COR-L47 (cell line): ENCODE data around the gene SKI.

Experiments used
- DNase-seq: peaks from one replicate; lab custom pipeline; 2025; lab: John Stamatoyannopoulos, UW

SKI gene

DNA sequence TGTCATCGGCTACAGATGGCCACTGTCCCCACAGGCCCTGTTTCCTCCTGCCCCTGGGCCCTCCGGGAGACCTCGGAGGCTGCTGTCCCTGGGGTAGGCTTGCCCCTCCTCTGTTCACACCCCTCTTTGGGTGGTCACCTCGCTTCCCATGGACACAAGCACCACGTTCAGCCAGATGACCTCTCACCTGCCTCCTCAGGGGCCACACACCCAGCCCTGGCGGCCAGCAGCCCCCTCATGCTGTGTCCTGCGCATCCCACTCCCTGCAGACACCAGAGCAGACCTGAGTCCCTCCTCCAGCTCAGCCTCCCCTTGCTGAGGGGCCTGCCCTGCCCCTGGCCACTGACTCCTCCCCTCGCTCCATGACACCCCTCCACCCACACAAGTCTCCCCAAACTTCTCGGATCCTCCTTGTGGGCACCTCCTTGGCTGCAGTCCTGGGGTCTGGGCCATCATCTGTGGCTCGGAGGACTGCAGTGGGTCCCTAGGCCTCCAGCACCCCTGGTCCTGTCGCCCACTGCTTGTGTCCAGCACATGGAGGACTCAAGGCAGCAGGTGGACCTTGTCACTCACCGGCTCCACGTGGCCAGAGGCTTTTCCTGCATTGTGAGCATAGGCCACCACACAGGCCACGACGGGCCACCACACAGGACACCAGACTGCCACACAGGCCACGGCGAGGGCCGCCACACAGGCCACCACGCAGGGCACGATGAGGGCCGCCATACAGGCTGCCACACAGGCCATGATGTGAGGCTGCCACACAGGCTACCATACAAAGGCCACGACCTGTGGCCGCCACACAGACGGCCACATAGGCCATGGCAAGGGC is 112.2 kb downstream of the SKI start:
- DNase-seq: no peak

DNA sequence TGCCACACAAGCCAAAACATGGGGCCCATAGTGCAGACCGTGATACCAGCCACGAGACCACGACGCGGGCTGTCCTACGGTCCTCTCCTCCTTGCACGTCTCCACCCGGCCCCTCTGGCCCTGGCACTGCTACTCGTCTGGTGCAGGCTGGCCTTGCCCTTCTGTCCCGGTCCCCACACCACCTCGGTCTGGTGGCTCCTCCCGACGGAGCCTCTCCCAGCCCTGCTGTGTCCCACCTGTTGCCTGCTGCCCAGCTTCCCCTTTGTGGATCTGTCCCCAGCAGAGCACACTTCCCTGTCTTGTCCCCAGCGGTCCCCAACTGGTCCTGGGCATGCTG is 112.8 kb downstream of the SKI start:
- DNase-seq: no peak

DNA sequence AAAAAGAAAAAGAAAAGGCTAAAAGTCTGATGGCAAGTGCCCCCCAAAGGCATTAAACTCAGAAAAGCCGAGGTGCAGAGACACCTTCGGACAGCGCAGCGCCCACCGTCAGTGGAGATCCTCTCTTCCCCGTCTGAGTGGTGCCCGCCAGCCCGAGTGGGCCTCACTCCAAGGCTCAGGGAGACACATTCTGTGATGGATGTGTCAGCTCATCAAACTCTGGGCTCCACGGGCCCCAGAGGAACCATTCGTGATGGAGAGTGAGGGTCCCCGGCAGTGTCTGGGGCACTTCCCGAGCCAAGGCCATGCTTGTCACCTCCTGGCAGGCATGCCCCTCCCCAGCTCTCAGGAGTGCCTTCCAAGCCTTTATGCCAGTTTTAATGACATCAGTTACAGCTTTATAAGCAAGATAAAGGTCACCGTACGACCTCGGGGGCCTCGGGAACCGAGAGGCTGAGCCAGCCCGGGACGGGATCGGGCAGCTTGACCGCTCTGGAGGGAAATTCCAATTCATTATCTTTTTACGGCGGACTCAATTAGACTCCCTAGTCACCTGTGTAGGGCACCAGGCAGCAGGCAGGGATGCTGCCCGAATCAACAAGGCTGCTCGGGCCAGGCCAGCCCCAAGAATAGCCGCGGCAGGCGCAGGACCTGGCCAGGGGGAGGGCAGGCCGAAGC is 113.7 kb downstream of the SKI start:
- no peak for DNase-seq

GRCh38 chr1:2342384-2343022 is 114.4 kb downstream of the SKI start:
- no peak for DNase-seq

DNA sequence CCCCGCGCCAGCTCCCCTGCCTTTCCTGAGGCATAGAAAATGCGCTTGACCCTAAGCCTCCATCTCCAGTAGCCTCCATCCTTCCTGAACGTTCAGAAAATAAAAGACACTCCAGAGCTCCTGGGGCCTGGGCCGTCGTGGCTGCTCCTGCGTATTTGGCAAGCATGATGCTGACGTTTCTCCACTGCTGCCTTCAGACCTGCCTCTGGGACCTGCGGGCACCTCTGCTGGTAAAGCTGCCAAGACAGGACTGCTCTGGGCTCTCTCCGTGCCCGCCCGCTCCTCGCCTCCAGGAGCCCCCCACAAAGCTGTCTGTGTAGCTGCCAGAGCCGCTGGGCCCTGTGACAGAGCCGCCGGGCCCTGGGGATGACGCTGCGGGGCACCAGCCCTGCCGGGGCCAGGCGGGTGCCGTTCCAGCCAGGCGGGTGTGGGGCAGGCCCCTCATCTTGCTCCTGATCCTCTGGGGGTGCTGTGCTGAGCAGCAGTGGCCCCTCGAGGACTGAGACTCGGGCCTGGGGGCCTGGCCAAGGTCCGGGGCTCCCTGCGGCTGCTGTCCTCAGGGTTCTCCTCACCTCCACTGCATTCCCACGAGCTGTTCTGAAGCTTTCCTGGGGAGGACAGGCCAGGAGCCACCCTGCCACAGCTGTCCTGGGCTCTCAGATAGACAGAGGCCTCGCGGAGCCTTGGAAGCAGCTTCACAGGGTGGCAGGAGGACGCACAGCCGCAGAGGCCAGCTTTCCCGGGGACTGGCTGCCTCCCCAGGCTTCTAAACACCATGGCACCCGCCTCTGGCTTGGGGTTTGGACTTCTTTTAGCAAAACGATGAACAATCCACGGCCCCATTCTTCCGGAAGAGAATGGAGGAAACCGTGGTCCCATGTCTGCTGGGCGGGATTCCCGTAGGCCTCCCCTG is 115.2 kb downstream of the SKI start:
- no peak for DNase-seq

DNA sequence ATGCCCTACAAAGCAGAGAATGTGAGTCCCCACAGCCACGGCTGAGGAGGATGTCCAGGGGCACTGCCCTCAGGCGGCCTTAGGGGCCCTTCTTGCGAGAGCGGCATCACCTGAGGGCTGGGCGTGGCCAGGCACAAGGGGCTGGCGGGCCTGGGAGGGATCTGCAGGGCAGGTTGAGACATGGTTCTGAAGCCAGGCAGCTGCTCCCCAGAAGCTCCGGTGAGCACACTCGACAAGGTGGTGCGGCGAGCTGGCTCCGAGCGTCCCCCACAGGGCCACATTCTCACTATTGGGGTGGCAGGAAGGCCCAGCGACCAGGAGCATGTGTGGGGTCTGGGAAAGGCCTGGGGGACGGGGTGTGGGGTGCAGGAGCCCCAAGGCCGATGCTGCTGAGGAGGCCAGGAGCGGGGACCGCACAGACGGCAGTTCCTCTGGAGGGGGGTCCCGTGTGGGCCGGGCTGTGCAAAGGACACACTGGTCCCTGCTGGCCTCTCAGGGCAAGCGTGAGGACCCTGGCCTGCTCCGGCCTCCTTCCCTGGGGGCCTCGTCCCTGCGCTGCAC is 116.1 kb downstream of the SKI start:
- DNase-seq: no peak

DNA sequence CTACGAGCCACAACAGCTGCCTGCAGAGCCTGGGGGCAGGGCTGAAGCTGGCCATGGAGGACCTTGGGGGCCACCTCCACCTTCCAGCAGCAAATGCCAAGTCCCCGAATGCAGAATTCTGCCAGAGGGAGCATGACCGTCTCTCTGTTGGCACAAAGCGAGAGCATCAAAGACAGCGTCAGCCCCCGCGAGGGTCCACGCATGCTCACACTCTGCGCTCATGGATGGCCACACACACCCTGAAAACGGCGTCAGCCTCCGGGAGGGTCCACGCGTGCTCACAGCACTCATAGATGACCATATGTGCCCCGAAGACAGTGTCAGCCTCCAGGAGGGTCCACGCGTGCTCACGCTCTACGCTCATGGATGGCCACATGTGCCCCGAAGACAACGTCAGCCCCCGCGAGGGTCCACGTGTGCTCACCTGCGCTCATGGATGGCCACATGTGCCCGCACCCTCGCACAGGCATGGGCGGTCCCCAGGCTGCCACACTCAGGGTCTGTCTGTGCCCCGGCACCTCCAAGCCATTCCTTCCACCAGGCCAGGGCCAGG is 116.7 kb downstream of the SKI start:
- no peak for DNase-seq

GRCh38 chr1:2345297-2346075 is 117.4 kb downstream of the SKI start:
- DNase-seq: no peak

- no peak for DNase-seq
Observed at GRCh38 chr1:2346691-2347408, 118.7 kb downstream of the SKI start.

- DNase-seq: no peak
Observed at GRCh38 chr1:2347409-2347785, 119.3 kb downstream of the SKI start.

- no peak for DNase-seq
Observed at GRCh38 chr1:2347896-2348295, 119.8 kb downstream of the SKI start.

DNA sequence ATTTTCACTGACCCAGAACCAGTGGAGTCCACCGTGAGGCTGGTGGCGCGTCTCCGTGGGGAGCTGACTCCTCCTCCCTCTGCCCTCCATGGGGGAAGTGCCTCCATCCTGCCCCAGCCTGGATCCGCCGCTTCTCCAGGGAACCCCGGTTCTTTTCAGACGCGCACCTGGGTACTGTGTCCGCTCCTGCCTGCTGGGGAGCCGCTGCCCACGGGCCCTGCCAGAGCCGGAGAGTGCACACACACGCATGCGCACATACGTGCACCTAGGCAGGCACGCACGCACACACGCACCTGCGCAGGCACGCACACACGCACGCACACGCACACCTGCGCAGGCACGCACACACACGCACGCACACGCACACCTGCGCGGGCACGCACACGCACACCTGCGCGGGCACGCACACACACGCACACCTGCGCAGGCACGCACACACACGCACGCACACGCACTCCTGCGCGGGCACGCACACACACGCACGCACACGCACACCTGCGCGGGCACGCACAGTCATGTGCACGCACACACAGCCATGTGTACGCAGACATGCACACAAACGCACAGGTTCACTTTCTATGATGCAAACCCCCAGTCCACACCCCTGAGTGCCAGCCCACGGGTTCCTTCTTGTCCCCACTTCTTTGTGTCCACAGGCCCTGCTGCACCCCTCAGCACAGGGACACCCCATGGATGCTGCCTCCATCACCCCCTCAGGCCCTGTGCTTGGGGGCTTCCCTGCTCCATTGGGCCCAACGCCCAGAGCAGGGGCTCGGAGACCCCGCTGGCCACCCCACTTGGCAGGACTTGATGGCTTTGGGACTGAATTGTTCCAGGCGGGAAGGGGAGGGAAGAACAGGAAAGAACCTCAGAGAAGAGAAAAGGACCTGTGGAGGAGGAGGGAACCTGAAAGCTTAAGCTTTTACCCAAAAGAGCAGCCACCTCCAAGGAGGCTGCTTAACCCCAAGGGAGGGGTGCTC is 120.5 kb downstream of the SKI start:
- no peak for DNase-seq

DNA sequence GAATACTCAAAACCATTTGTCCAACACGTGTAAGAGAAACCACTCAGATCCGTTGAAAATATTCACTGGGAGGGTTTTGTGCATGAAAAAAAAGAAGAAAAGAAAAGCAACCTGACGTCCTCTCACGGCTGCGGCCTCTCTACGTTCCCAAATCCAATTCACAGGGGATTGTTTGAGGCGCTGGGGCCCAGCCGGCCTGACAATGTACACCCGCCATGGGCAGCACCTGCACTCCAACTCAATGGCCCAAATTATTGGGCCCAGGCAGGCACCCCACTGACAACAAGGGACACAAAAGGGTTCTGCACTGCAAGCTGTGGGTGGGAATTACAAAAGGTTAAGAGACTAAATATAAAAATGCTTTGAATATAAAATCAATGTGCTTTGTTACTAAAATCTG is 121.7 kb downstream of the SKI start:
- DNase-seq: no peak

DNA sequence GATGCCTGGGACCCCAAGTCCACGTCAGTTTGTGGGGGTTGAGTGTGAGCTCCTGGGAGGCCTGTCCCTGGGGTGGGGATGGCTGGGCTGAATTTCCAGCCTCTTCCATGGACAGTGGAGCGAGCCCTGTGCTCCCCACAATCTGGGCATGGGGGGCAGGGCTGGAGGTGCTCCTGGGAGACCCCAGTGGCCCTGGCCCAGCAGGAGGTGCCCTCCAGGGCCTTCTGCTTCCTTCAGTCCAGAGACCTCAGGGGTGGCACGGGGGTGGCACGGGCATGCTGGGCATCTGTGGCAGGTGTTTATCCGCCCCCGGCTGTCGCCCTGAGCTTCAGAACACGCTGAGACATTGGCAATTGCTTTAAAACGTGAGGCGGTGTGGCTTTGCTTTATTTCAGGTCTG is 122.4 kb downstream of the SKI start:
- DNase-seq: no peak

GRCh38 chr1:2350911-2351655 is 123.0 kb downstream of the SKI start:
- DNase-seq: no peak

DNA sequence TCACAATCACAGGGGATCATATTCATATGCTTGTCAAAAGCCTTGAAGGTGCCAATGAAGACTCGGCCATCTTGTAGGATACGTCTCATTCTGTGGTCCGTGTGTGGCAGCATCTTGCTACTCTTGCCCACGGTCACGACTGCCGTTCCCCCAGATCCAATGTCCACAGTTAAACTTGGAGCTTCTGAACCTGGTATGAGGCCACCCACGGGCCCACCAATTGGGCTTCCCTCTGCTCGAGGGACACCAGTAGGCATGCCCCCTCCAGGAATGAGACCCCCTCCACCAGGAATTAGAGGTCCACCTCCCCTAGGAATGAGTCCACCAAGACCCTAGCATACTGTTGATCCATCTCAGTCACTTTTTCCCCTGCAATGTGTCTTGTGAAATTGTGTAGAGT is 123.6 kb downstream of the SKI start:
- no peak for DNase-seq

GRCh38 chr1:2352341-2352896 is 124.3 kb downstream of the SKI start:
- no peak for DNase-seq
